Psoas muscle (tissue), 8 donors: ENCODE results near the gene VIPR1. TPM values are rescaled to one million over a fixed set of nuclear protein-coding genes. Genes with fewer than 3 reads are reported as not detected.

Experiments
- ATAC-seq, 4 donors: fragments of 200-7000 bp; cut with Tn5 transposase; one replicate each; pipeline ENCODE4 v1.9.1; 2020; ENCODE audit warnings: moderate library complexity in 3 of 4, mild to moderate bottlenecking in 2 of 4
- DNase-seq, 2 donors: peaks; one replicate each; pipeline ENCODE4 v3.0.0-alpha.2; 2020
- H3K27ac ChIP-seq: fragments of 200-600 bp; one replicate; pipeline ENCODE4 v1.8.0; 2022
- H3K27me3 ChIP-seq, 3 donors: fragments of 200-600 bp in 1 of 3; one replicate each; pipeline versions ENCODE4 v1.6.1 to v1.8.0; 2013 to 2022; ENCODE audit warnings: low read length in 2 of 3, mild to moderate bottlenecking in 2 of 3, moderate library complexity in 1 of 3; ENCODE audit not compliant: insufficient read depth in 3 of 3
- H3K36me3 ChIP-seq, 2 donors: fragments of 200-600 bp in 1 of 2; one replicate each; pipeline versions ENCODE4 v1.6.1 to v1.8.0; 2013 to 2022; ENCODE audit warnings: low read depth in 1 of 2, mild to moderate bottlenecking in 1 of 2, moderate library complexity in 1 of 2; ENCODE audit not compliant: insufficient read depth in 1 of 2
- H3K4me1 ChIP-seq: fragments of 200-600 bp; one replicate; pipeline ENCODE4 v1.8.0; 2022
- H3K4me3 ChIP-seq: fragments of 200-600 bp; one replicate; pipeline ENCODE4 v1.8.0; 2022; ENCODE audit warnings: mild to moderate bottlenecking
- H3K9me3 ChIP-seq: fragments of 200-600 bp; one replicate; pipeline ENCODE4 v1.8.0; 2022
- CTCF ChIP-seq: fragments of 200-600 bp; IDR thresholded peaks from one replicate; pipeline ENCODE4 v1.8.0; 2022; ENCODE audit warnings: antibody characterized with exemption
- WGBS, 3 donors: extraction: QIAGEN DNeasy Blood & Tissue Kit; methylation state at CpG; one replicate each; pipeline versions ENCODE4 v1.1.6 to v1.1.7; 2013; 5-methylcytosine and 5-hydroxymethylcytosine counted together
- intact Hi-C, 2 donors: fragments of 100-400 bp; cut with DNase I; formaldehyde crosslinking; loops; one replicate each; pipeline versions ENCODE4 v1.11.0 to v1.14.2; 2022
- polyA plus RNA-seq, 3 donors: library from polyadenylated mRNA; stranded (reverse); fragments of 200-250 nt; gene quantifications; one replicate each; pipeline ENCODE4 v1.2.3, GENCODE V29; 2013
- total RNA-seq, 4 donors: library from RNA; stranded (reverse); fragmentation: NEBNext Ultra II Directional in 2 of 4; extraction: Animal tissue kit (Norgen Biotek cat#: 25700) in 2 of 4; gene quantifications; one replicate each; pipeline versions ENCODE4 v1.2.1 to v1.2.4, GENCODE V29; 2021 to 2023
- donor health status: healthy with polysubstance abuse.
- donor health status: DM: no; HTN: no; CAD: no; lungs with moderate emphysema.
- donor health status: Bipolar disorder and iron deficiency.
- donor health status: healthy.
- donor health status: DM: yes; HTN: yes; CAD: no.
- donor health status: DM: no; HTN: no; CAD: no.
- donor health status: DM: no; HTN: no; CAD: no.
- donor health status: DM: yes; HTN: yes; CAD: no.

Gene VIPR1
- total and polyA plus RNA-seq, 7 donors, result 0.28 to 1.8 (median 0.69) TPM

GRCh38 chr3:42508562-42508961 is 6.1 kb downstream of the VIPR1 start:
- Histone ChIP-seq H3K36me3 (no peaks in the 10 kb centered on the region), H3K27me3 (peaks cover 0 to 6% (median 5%) of the 10 kb centered on the region in 3 donors), H3K4me3 (no peak overlapping the region), H3K9me3 (no peaks in the 10 kb centered on the region), H3K4me1 (no peaks in the 10 kb centered on the region), H3K27ac (no peak overlapping the region)
- intact Hi-C loops, result no loop called here
- no peak for ATAC-seq
- peak in 1 of 2 donors; percentile 1 for DNase-seq
- TF ChIP-seq CTCF, result no peak
- WGBS, 3 donors, result 51 to 59% (median 53%) methylated on average over 4 of the region's 4 CpGs

GRCh38 chr3:42509111-42509510 is 6.7 kb downstream of the VIPR1 start:
- TF ChIP-seq CTCF, result no peak
- intact Hi-C loops, result no loop called here
- Histone ChIP-seq H3K4me3 (no peak overlapping the region), H3K9me3 (no peaks in the 10 kb centered on the region), H3K4me1 (no peaks in the 10 kb centered on the region), H3K36me3 (no peaks in the 10 kb centered on the region), H3K27ac (no peak overlapping the region), H3K27me3 (peaks cover 0 to 5% (median 2%) of the 10 kb centered on the region in 3 donors)
- 49 to 56% (median 49%) methylated on average over 3 of the region's 3 CpGs for WGBS, 3 donors
- DNase-seq, result peak in 1 of 2 donors; percentile 4
- no peak for ATAC-seq

GRCh38 chr3:42510325-42510724 is 7.9 kb downstream of the VIPR1 start:
- no peak overlapping the region for H3K4me3 ChIP-seq
- DNase-seq (no peak), ATAC-seq (no peak)
- no peak overlapping the region for H3K27ac ChIP-seq
- H3K27me3 ChIP-seq, result peaks cover 0 to 5% (median 2%) of the 10 kb centered on the region in 3 donors
- no peaks in the 10 kb centered on the region for H3K4me1 ChIP-seq
- WGBS, 3 donors, result 84 to 90% (median 85%) methylated on average over 4 of the region's 4 CpGs
- no peaks in the 10 kb centered on the region for H3K9me3 ChIP-seq
- intact Hi-C loops, result no loop called here
- TF ChIP-seq CTCF, result no peak
- no peaks in the 10 kb centered on the region for H3K36me3 ChIP-seq

GRCh38 chr3:42511201-42511600 is 8.8 kb downstream of the VIPR1 start:
- H3K27ac ChIP-seq, result no peak overlapping the region
- H3K4me1 ChIP-seq, result no peaks in the 10 kb centered on the region
- no peaks in the 10 kb centered on the region for H3K36me3 ChIP-seq
- DNase-seq (no peak), ATAC-seq (no peak)
- H3K9me3 ChIP-seq, result no peaks in the 10 kb centered on the region
- intact Hi-C loops, result no loop called here
- 57 to 76% (median 67%) methylated on average over 1 of the region's 1 CpG for WGBS, 3 donors
- peaks cover 0 to 5% (median 2%) of the 10 kb centered on the region in 3 donors for H3K27me3 ChIP-seq
- no peak overlapping the region for H3K4me3 ChIP-seq
- TF ChIP-seq CTCF, result no peak

- TF ChIP-seq CTCF, result no peak
- 78 to 81% (median 81%) methylated on average over 2 of the region's 2 CpGs for WGBS, 3 donors
These were observed 9.3 kb downstream of the VIPR1 start for GRCh38 chr3:42511736-42512135.

More at GRCh38 chr3:42511736-42512135, 9.3 kb downstream of the VIPR1 start:
- ATAC-seq, result no peak
- intact Hi-C loops, result no loop called here
- Histone ChIP-seq H3K27me3 (peaks cover 0 to 5% (median 2%) of the 10 kb centered on the region in 3 donors), H3K36me3 (no peaks in the 10 kb centered on the region), H3K9me3 (no peaks in the 10 kb centered on the region), H3K4me3 (no peak overlapping the region), H3K4me1 (no peaks in the 10 kb centered on the region), H3K27ac (no peak overlapping the region)
- no peak for DNase-seq
